IMR-90 (cell line): ENCODE results near the gene CYS1. TPM values are rescaled to one million over a fixed set of nuclear protein-coding genes. Genes with fewer than 3 reads are reported as not detected.

Experiments used
- ATAC-seq: fragments of 200-7000 bp; cut with Tn5 transposase; 2 replicates; pipeline ENCODE4 v1.9.1; 2020; ENCODE audit warnings: low read depth, mild to moderate bottlenecking, moderate library complexity
- BruUV-seq: library from RNA; stranded (reverse); fragments of 400-500 nt; replicated peaks from 2 replicates; lab custom pipeline; 2021; lab: Mats Ljungman, UMichigan
- CTCF ChIA-PET: fragments of 300-600 bp; formaldehyde crosslinking; extraction: SDS; loops from one replicate; lab custom pipeline; 2021; ENCODE audit warnings: antibody characterized with exemption; lab: Yijun Ruan, JAX
- POLR2A ChIA-PET: fragments of 300-600 bp; sonication (Branson Sonifier 250); formaldehyde crosslinking; loops from one replicate; lab custom pipeline; 2022; ENCODE audit warnings: antibody characterized with exemption; ENCODE audit not compliant: unreplicated experiment; lab: Charles Lee
- DNase-seq: peaks from one replicate; pipeline ENCODE4 v3.0.0; 2013
- H2AFZ ChIP-seq: replicated peaks from 2 replicates; pipeline ENCODE3; 2013; ENCODE audit warnings: low read length, mild to moderate bottlenecking; ENCODE audit not compliant: poor library complexity
- H2AK5ac ChIP-seq: 2 replicates; pipeline ENCODE4 v1.6.1; 2013; ENCODE audit warnings: low read depth, low read length, inconsistent platforms
- H2AK9ac ChIP-seq: replicated peaks from 2 replicates; pipeline ENCODE3; 2013; ENCODE audit warnings: mild to moderate bottlenecking, low read depth, low read length, moderate library complexity; ENCODE audit not compliant: poor library complexity
- H2BK120ac ChIP-seq: 2 replicates; pipeline ENCODE4 v1.6.1; 2013; ENCODE audit warnings: low read depth, low read length, inconsistent platforms
- H2BK15ac ChIP-seq: 3 replicates; pipeline ENCODE4 v1.6.1; 2013; ENCODE audit warnings: low read depth, low read length, inconsistent platforms
- H2BK20ac ChIP-seq: 2 replicates; pipeline ENCODE4 v1.6.1; 2013; ENCODE audit warnings: low read depth, mild to moderate bottlenecking, inconsistent platforms, low read length, moderate library complexity
- H2BK5ac ChIP-seq: 2 replicates; pipeline ENCODE4 v1.6.1; 2013; ENCODE audit warnings: mild to moderate bottlenecking, low read depth, low read length, inconsistent platforms; ENCODE audit not compliant: poor library complexity, severe bottlenecking
- H3K14ac ChIP-seq: replicated peaks from 2 replicates; pipeline ENCODE4 v1.6.1; 2013; ENCODE audit warnings: low read depth, low read length, inconsistent platforms
- H3K18ac ChIP-seq: 2 replicates; pipeline ENCODE4 v1.6.1; 2013; ENCODE audit warnings: low read depth, low read length, control low read depth
- H3K23ac ChIP-seq: 2 replicates; pipeline ENCODE4 v1.6.1; 2013; ENCODE audit warnings: low read depth, low read length, inconsistent platforms
- H3K27ac ChIP-seq: 2 replicates; pipeline ENCODE4 v1.5.1; 2013; ENCODE audit warnings: mild to moderate bottlenecking, control low read depth, low read length; ENCODE audit not compliant: insufficient read depth
- H3K27me3 ChIP-seq: 2 replicates; pipeline ENCODE4 v1.6.1; 2013; ENCODE audit warnings: low read length; ENCODE audit not compliant: control insufficient read depth, insufficient read depth
- H3K36me3 ChIP-seq: 2 replicates; pipeline ENCODE4 v1.6.1; 2013; ENCODE audit warnings: low read length, mixed read lengths; ENCODE audit not compliant: control insufficient read depth, insufficient read depth
- H3K4ac ChIP-seq: 2 replicates; pipeline ENCODE4 v1.6.1; 2013; ENCODE audit warnings: low read depth, low read length, inconsistent platforms
- H3K4me1 ChIP-seq: 2 replicates; pipeline ENCODE4 v1.6.1; 2013; ENCODE audit warnings: low read length, mixed read lengths; ENCODE audit not compliant: control insufficient read depth, insufficient read depth
- H3K4me2 ChIP-seq: 2 replicates; pipeline ENCODE4 v1.6.1; 2013; ENCODE audit warnings: low read depth, mild to moderate bottlenecking, control low read depth, low read length, moderate library complexity
- H3K4me3 ChIP-seq: 2 replicates; pipeline ENCODE4 v1.5.1; 2013; ENCODE audit warnings: low read depth, mild to moderate bottlenecking, control low read depth, low read length, moderate library complexity; ENCODE audit not compliant: insufficient read depth
- H3K56ac ChIP-seq: 2 replicates; pipeline ENCODE4 v1.6.1; 2013; ENCODE audit warnings: low read length, inconsistent platforms; ENCODE audit not compliant: insufficient read depth; ENCODE audit errors: extremely low read depth
- H3K79me1 ChIP-seq, 2 experiments: 2 replicates each; pipeline ENCODE4 v1.6.1; 2013; ENCODE audit warnings: low read length in 2 of 2, inconsistent platforms in 1 of 2, low read depth in 1 of 2
- H3K9ac ChIP-seq: 2 replicates; pipeline ENCODE4 v1.6.1; 2013; ENCODE audit warnings: low read depth, low read length, control low read depth
- H3K9me1 ChIP-seq: 2 replicates; pipeline ENCODE4 v1.6.1; 2013; ENCODE audit warnings: low read length, inconsistent platforms; ENCODE audit not compliant: insufficient read depth
- H3K9me3 ChIP-seq: 2 replicates; pipeline ENCODE4 v1.6.1; 2013; ENCODE audit warnings: low read length; ENCODE audit not compliant: control insufficient read depth, insufficient read depth
- H4K20me1 ChIP-seq: 2 replicates; pipeline ENCODE4 v1.6.1; 2013; ENCODE audit warnings: low read length, inconsistent platforms; ENCODE audit not compliant: insufficient read depth
- H4K5ac ChIP-seq: 2 replicates; pipeline ENCODE4 v1.6.1; 2013; ENCODE audit warnings: mild to moderate bottlenecking, low read depth, low read length, control low read depth
- H4K8ac ChIP-seq, 2 experiments: 2 replicates each; pipeline ENCODE4 v1.6.1; 2013; ENCODE audit warnings: low read depth in 2 of 2, low read length in 2 of 2, control low read depth in 1 of 2, inconsistent platforms in 1 of 2
- H4K91ac ChIP-seq: 2 replicates; pipeline ENCODE4 v1.6.1; 2013; ENCODE audit warnings: low read depth, low read length, inconsistent platforms; ENCODE audit not compliant: insufficient read depth
- CEBPB ChIP-seq: IDR thresholded peaks from 2 replicates; pipeline ENCODE4 v1.6.1; 2012; ENCODE audit warnings: low read depth, low read length, improper control_type of control experiment
- CHD1 ChIP-seq: IDR thresholded peaks from 2 replicates; pipeline ENCODE4 v1.6.1; 2012; ENCODE audit warnings: low read depth, low read length, improper control_type of control experiment
- MAFK ChIP-seq: IDR thresholded peaks from 2 replicates; pipeline ENCODE4 v1.6.1; 2012; ENCODE audit warnings: low read depth, low read length, improper control_type of control experiment
- MAZ ChIP-seq: IDR thresholded peaks from 2 replicates; pipeline ENCODE4 v1.6.1; 2012; ENCODE audit warnings: low read depth, mild to moderate bottlenecking, low read length, improper control_type of control experiment, moderate library complexity, borderline replicate concordance
- MXI1 ChIP-seq: IDR thresholded peaks from 2 replicates; pipeline ENCODE4 v1.6.1; 2012; ENCODE audit warnings: low read depth, mild to moderate bottlenecking, low read length, moderate library complexity, borderline replicate concordance
- NFE2L2 ChIP-seq: fragments of 150-350 bp; IDR thresholded peaks from 2 replicates; pipeline ENCODE4 v1.6.1; 2016; ENCODE audit warnings: low read depth, mild to moderate bottlenecking, low read length
- POLR2A ChIP-seq: IDR thresholded peaks from 2 replicates; pipeline ENCODE4 v1.6.1; 2012; ENCODE audit warnings: mild to moderate bottlenecking, low read depth, low read length
- RAD21 ChIP-seq: IDR thresholded peaks from 2 replicates; pipeline ENCODE4 v1.6.1; 2012; ENCODE audit warnings: low read length, improper control_type of control experiment
- RCOR1 ChIP-seq: IDR thresholded peaks from 2 replicates; pipeline ENCODE4 v1.6.1; 2012; ENCODE audit warnings: mild to moderate bottlenecking, low read length, improper control_type of control experiment; ENCODE audit not compliant: insufficient replicate concordance
- RFX5 ChIP-seq: IDR thresholded peaks from 2 replicates; pipeline ENCODE4 v1.8.0; 2012; ENCODE audit warnings: low read depth, mild to moderate bottlenecking, low read length, moderate library complexity
- SMC3 ChIP-seq: fragments of 150-350 bp; IDR thresholded peaks from 2 replicates; pipeline ENCODE4 v1.6.1; 2016; ENCODE audit warnings: low read depth, mild to moderate bottlenecking, antibody characterized with exemption, low read length, moderate library complexity
- WGBS, 2 experiments: methylation state at CpG; one replicate each; pipeline versions ENCODE4 v1.1.5 to v1.1.7; 2013; ENCODE audit warnings: missing lambda C conversion rate in 2 of 2; ENCODE audit not compliant: insufficient read length in 1 of 2; ENCODE audit errors: extremely low coverage in 2 of 2; 5-methylcytosine and 5-hydroxymethylcytosine counted together
- dilution Hi-C: fragments of 300-500 bp; cut with HindIII; formaldehyde crosslinking; loops from one replicate; pipeline ENCODE4 v1.14.3; 2018; ENCODE audit warnings: low sequenced_read_pairs; ENCODE audit not compliant: unreplicated experiment
- in situ Hi-C: fragments of 300-500 bp; cut with MboI; formaldehyde crosslinking; loops from 3 replicates; pipeline ENCODE4 v1.14.3; 2019; ENCODE audit warnings: low sequenced_read_pairs, inconsistent platforms, mixed read lengths
- intact Hi-C: fragments of 100-400 bp; cut with micrococcal nuclease; formaldehyde crosslinking; loops from 2 replicates; pipeline ENCODE4 v1.10.0; 2022
- polyA plus RNA-seq, 3 experiments: library from polyadenylated mRNA; depleted of rRNA; stranded (reverse); fragments of >200 nt; gene quantifications; 2 replicates each; pipeline ENCODE4 v1.2.3, GENCODE V29; 2012; ENCODE audit warnings: low replicate concordance in 1 of 3
- total RNA-seq: library from RNA; depleted of rRNA; stranded (reverse); fragments of >200 nt; gene quantifications from 2 replicates; pipeline ENCODE4 v1.2.3, GENCODE V29; 2012
- TF ChIP-seq, protein P1 (sequence below): fragments of 150-350 bp; IDR thresholded peaks from 2 replicates; pipeline ENCODE4 v1.6.1; 2017; ENCODE audit warnings: mild to moderate bottlenecking, antibody characterized with exemption, low read length, low read depth
- TF ChIP-seq, protein P2 (sequence below): fragments of 150-350 bp; IDR thresholded peaks from 2 replicates; pipeline ENCODE4 v1.6.1; 2016; ENCODE audit warnings: low read depth, mild to moderate bottlenecking, low read length, moderate library complexity, borderline replicate concordance

CYS1 gene
- total and polyA plus RNA-seq, 2 of the 4 experiments (the other 2 are of a cell fraction): under 0.01 to 0.12 TPM

DNA sequence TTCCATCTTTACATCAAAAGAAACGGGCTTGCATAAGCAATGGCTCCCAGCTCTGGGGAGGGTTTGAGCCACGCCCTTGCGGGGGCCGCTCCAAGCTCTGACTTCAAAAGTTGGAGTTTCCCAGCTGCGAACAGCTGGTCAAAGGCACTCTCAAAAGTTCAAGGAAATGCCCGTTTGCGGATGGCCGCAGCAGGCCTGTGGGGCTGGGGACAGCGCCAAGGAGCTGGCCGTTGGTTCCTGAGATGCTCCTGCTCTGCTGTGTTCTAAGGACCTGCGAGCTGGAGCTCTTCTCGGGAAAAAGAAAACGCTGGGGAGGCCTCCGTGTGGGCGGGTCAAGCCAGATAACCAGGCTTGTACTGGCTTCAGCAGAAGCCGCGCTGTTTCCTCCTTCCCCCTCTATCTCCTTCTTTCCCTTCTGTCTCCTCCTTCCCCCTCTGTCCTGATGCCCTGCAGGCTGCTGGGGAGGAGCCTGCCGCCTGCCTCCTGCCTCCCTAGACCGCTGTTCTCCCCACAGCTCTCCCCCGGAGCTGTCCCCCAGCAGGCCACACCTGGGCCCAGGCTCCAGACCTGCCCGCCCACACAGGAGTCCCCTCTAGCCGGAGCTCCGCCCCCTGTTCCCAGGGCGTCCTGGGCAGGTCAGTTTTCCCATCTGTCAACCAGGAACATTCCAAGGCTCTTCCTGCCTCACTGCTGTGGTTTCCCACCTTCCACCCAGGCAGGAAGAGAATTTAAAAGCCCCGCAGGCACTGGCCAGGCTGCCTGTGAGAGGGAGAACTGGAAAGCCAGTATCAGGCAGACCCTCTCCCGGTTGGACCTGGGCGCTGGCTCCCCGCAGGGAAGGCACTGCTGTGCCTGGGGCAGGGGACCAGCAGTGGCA is 22.7 kb downstream of the CYS1 start:
- 30% methylated on average over 8 of the region's 28 CpGs; no CpG with 5 or more reads in 1 of the 2 experiments for WGBS, 2 experiments
- peak overlapping the region; percentile 75; the same call in 1 of the 2 replicates for H3K23ac ChIP-seq
- peak; percentile 85 for ATAC-seq
- H3K27me3 ChIP-seq: peaks cover 2% of the 10 kb centered on the region; the same call in 1 of the 2 replicates
- peak overlapping the region; percentile 35 for H2BK5ac ChIP-seq
- TF ChIP-seq RFX5 (no peak), MAFK (no peak), CEBPB (peak; percentile 22; the same call in 1 of the 2 replicates), MAZ (peak; percentile 24; the same call in 1 of the 2 replicates), POLR2A (no peak), RAD21 (no peak), NFE2L2 (no peak), RCOR1 (no peak), CHD1 (no peak), MXI1 (no peak), SMC3 (no peak)
- TF ChIP-seq, protein P1, sequence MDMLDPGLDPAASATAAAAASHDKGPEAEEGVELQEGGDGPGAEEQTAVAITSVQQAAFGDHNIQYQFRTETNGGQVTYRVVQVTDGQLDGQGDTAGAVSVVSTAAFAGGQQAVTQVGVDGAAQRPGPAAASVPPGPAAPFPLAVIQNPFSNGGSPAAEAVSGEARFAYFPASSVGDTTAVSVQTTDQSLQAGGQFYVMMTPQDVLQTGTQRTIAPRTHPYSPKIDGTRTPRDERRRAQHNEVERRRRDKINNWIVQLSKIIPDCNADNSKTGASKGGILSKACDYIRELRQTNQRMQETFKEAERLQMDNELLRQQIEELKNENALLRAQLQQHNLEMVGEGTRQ: no peak; the same call in 1 of the 2 replicates
- TF ChIP-seq, protein P2, sequence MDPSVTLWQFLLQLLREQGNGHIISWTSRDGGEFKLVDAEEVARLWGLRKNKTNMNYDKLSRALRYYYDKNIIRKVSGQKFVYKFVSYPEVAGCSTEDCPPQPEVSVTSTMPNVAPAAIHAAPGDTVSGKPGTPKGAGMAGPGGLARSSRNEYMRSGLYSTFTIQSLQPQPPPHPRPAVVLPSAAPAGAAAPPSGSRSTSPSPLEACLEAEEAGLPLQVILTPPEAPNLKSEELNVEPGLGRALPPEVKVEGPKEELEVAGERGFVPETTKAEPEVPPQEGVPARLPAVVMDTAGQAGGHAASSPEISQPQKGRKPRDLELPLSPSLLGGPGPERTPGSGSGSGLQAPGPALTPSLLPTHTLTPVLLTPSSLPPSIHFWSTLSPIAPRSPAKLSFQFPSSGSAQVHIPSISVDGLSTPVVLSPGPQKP: no peak
- no peak overlapping the region for H3K9ac ChIP-seq
- H3K56ac ChIP-seq: no peak overlapping the region
- no peak overlapping the region for H2AK5ac ChIP-seq
- H2AK9ac ChIP-seq: peak overlapping the region; percentile 66
- H3K4me2 ChIP-seq: peak overlapping the region; percentile 39
- H3K27ac ChIP-seq: peak overlapping the region; percentile 66
- H3K36me3 ChIP-seq: peaks cover under 1% of the 10 kb centered on the region
- no peak overlapping the region; the same call in 1 of the 2 replicates for H3K4me3 ChIP-seq
- in situ Hi-C loops: no loop called here
- peak overlapping the region in 1 of 2 experiments; percentile 64; a peak in 1 of 4 replicates for H4K8ac ChIP-seq
- no peak overlapping the region for H3K18ac ChIP-seq
- dilution Hi-C loops: no loop called here
- peak overlapping the region; percentile 38; the same call in 1 of the 2 replicates for H4K91ac ChIP-seq
- H4K5ac ChIP-seq: 0 out of 2 replicates have a peak overlapping the region, but pooled peaks have one; percentile 3
- H3K9me1 ChIP-seq: 0 out of 2 replicates have a peak, but pooled peaks cover 3% of the 10 kb centered on the region
- ChIA-PET POLR2A (no interaction called here), CTCF (interaction anchor here (0.6 to 2.7 kb wide), 5 partner anchors 9 to 378 kb away, joined by 3 to 11 read pairs (median 5); no protein-coding TSS in a partner anchor)
- no peaks in the 10 kb centered on the region for H3K9me3 ChIP-seq
- no peaks in the 10 kb centered on the region for H3K79me1 ChIP-seq
- H2AFZ ChIP-seq: peak overlapping the region; percentile 94
- no TSS peak for BruUV-seq
- 0 out of 2 replicates have a peak overlapping the region, but pooled peaks have one; percentile 37 for H3K14ac ChIP-seq
- DNase-seq: peak; percentile 88
- H2BK120ac ChIP-seq: peak overlapping the region; percentile 69
- intact Hi-C loops: no loop called here
- H3K4me1 ChIP-seq: peaks cover 14% of the 10 kb centered on the region; the same call in 1 of the 2 replicates
- H2BK15ac ChIP-seq: no peak overlapping the region; the same call in 2 of the 3 replicates
- H2BK20ac ChIP-seq: peak overlapping the region; percentile 70; the same call in 1 of the 2 replicates
- H4K20me1 ChIP-seq: no peaks in the 10 kb centered on the region; the same call in 1 of the 2 replicates
- H3K4ac ChIP-seq: peak overlapping the region; percentile 68
